ENCODE measurements around the gene VSTM5.
"Not testable (repeated sequence)": the region's sequence is repeated elsewhere in the genome, so short reads cannot be mapped to it uniquely, and the experiment has no call there.

Gene VSTM5

DNA sequence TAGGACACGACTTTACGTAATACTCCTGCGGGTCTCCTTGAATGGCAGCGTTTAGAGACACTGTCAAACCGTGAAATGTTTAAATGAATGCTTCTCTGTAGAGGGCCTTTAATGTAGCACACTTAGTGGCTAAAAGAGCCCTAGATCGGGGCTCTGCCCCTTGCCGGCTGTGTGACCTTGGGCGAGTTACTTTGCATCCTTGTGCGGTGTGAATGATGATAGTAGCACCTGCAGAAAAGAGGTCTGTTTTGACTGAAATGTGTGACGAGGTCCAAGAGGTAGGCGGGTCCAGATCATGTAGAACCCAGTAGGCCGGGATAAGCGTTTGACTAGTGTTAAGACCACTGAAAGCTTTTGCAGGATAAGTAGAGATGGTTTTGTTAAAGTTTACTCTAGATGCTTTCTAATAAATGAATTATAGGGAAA lies 65.5 kb downstream of the VSTM5 start:
- peak; percentile 40 for DNase-seq

DNA sequence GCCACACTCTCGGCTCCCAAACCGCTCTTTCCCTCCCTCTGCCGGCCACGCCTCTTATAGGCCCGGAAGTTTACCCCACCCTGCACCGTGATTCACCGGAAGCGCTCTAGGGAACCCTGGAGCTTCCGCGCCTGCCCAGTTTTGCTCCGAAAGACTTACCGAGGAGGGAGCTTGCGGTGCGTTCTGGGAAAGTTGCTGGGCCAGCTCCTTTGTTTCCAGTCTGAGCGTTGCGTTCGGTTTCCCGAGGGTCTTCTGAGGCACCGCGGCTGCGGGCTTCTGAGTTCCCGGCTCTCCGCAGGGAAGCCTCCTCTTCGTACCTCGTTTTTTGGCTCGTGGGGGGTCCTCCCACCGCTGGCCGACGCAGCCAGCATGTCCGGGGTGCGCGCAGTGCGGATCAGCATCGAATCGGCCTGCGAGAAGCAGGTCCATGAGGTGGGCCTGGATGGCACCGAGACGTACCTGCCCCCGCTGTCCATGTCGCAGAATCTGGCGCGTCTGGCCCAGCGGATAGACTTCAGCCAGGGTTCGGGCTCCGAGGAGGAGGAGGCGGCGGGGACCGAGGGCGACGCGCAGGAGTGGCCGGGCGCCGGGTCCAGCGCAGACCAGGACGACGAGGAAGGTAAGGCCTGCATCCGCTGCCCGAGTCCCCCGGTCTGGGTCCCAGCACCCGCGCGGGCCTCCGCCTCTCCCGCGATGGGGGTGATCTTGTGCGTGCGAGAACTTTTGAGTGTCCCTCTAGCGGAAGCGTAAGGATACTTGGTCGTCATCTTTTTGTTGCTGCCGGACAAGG lies 66.1 kb downstream of the VSTM5 start, which contains the start of gene MED17:
TSS of gene MED17 (plus strand) at position 138 of the 790 bp plus-strand sequence. CDS start at position 370, 232 bp downstream.
- DNase-seq, result peak; percentile 96

DNA sequence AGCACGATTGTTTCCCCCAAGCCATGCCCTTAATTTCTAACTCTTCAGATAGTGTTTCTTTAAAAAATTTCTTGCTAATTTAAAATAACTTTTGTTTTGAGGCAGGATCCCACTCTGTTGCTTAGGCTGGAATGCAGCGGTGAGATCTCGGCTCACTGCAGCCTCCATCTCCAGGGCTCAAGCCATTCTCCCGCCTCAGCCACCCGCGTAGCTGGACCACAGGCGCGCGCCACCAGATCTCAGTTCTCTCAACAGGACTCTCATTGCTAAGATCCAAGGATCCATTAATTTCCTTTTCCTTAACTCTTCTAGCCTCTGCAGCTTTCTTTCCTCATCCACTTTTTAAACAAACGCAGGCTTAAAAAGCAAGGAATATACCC lies 66.7 kb downstream of the VSTM5 start:
- DNase-seq, result no peak

DNA sequence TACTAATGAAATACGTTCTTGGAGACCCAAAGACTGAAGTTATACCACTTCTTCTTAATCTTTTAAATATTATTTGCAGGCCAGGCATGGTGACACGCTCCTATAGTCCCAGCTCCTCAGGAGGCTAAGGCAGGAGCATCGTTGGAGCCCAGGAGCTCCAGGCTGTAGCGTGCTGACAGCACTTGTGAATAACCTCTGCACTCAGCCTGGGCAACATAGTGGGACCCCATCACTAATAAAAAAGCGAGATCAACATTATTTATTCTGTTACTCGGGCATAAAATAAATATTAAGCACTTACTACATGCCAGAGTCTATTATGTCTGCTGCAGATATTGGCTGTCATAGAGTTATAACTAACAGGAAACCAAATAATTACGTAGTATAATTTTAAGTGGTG lies 67.1 kb downstream of the VSTM5 start:
- no peak for DNase-seq

DNA sequence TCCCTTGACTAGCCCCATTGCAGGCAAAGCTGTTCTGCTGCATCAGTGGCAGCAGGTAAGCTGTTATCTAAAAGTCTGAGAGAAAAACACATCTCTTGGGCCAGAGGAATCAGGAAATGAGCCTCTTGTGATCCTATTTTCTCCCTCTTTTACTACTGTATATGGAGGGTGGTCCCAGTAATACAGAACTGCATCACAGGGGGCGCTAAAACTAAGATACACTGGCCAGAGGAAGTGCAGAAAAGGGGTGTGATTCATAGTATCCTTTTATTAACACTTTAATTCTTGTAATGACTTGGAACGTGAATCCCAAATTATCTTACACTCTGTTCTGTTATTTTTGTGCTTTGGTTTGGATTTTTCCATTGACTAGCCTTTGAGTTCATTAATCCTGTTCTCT lies 75.1 kb downstream of the VSTM5 start:
- no peak for DNase-seq

DNA sequence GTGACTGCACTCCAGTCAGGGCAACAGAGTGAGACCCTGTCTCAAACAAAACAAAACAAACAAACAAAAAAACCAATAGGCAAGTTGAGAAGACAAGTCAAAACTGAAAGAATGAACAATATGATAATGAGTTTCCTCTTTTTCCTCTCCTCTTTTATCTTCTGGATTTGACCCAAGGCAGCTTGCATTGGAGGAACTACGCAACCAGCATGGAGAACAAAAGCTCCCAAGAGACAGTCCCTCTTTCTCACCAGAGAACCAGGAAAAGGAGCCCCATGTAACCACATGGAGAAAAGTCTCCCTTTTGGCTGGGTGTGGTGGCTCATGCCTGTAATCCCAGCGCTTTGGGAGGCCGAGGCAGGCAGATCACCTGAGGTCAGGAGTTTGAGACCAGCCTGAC lies 75.9 kb downstream of the VSTM5 start:
- DNase-seq, result not testable (repeated sequence)

DNA sequence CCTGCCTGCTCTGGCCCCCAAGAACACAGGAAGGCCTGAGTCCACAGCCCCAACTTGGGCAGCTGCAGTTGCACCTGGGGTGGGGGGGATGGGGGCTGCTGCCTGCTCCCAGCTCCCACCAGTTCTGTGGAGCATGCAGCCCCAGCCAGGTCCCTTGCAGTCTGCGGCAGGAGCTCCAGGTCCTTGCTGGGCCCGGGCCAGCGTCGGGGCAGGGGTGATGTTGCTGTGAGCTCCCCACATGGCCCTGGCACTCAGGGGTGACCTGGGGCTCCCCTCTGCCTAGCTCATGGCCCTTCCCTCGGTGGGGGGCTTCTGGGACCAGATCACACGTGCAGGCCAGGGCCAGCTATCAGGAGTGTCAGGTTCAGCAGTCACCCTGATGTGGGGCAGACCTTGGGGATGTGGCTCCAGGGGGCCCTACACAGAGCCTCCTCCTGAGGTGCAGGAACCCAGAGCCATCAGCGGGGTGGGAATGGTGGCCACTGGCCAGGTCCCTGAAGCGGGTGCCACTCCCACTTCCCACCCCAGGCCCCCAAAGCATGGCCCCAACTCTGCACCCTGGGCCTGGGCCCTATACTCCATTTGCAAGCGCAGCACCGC lies 76.7 kb downstream of the VSTM5 start:
- no peak for DNase-seq

DNA sequence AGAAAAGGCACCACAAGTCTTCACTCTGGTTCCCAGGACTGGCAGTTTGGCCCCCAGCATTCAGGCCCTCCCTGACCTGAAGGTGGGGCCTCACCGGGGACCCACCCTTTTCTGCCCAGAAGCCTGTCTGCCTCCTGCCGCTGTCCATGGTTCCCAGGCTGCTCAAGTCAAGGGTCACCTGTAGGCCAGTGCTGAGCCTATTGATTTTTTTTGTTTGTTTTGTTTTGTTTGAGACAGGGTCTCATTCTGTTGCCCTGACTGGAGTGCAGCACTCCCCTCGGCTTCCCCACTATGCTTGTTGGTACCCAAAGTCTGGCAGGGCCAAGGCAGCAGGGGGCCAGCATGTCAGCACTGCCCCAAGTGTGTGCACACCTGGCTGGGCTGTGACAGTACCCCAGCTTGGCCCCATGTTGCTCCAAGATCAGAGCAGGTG lies 77.4 kb downstream of the VSTM5 start:
- DNase-seq, result no peak

DNA sequence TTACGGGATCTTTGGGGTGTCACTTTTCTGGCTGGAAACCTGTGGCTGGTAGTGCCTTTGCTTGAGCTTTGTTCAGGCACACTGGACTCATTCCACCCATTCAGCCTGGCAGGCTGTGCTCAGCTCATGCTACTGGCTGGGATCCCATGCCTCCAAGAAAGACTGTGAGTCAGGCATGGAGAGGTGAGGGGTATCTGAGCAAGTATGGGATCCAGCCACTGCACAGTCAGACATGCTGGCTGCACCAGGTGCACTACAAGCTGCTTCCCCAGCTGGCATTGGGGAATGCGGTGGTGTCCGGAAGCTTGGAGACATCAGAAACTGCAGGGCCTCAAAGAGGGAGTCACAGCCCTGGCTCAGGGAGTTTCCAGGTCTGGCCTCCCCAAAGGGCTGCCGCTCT lies 78.3 kb downstream of the VSTM5 start:
- no peak for DNase-seq

DNA sequence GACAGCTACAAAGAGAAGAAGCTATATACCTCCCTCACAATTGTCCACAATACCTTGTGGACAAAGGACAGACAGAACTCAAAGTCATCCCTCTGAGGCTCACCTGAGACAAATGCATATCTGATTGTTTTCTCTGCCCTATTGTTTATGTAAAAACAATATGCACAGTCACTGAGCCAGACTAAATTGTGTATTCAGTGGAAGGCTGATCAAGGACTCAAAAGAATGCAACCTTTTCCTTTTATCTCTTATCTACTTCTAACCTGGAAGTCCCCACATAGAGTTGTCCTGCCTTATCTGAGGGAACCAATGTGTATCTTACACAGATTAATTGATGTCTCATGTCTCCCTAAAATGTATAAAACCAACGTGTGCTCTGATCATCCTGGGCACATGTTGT lies 80.3 kb downstream of the VSTM5 start:
- no peak for DNase-seq

Measured in NCI-H1092 treated with DMSO at 0.1 percent for 48 hours (cell line).